22Rv1 (cell line): ENCODE data around the gene FBXO11.

Source experiments
- H3K27ac ChIP-seq: fragments of 450-650 bp; 2 replicates; pipeline ENCODE4 v1.5.1; 2017
- ZFX ChIP-seq: fragments of 450-650 bp; IDR thresholded peaks from 2 replicates; pipeline ENCODE4 v1.6.1; 2017; ENCODE audit warnings: antibody characterized with exemption, borderline replicate concordance
- TF ChIP-seq, protein P1 (sequence below): fragments of 450-650 bp; IDR thresholded peaks from 2 replicates; pipeline ENCODE4 v1.5.1; 2017; ENCODE audit warnings: mild to moderate bottlenecking

FBXO11 gene

DNA sequence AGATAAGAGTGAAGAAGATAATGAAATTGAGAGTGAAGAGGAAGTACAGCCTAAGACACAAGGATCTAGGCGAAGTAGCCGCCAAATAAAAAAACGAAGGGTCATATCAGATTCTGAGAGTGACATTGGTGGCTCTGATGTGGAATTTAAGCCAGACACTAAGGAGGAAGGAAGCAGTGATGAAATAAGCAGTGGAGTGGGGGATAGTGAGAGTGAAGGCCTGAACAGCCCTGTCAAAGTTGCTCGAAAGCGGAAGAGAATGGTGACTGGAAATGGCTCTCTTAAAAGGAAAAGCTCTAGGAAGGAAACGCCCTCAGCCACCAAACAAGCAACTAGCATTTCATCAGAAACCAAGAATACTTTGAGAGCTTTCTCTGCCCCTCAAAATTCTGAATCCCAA, 107.7 kb downstream of the FBXO11 start:
- TF ChIP-seq ZFX = no peak
- no peak overlapping the region for H3K27ac ChIP-seq

DNA sequence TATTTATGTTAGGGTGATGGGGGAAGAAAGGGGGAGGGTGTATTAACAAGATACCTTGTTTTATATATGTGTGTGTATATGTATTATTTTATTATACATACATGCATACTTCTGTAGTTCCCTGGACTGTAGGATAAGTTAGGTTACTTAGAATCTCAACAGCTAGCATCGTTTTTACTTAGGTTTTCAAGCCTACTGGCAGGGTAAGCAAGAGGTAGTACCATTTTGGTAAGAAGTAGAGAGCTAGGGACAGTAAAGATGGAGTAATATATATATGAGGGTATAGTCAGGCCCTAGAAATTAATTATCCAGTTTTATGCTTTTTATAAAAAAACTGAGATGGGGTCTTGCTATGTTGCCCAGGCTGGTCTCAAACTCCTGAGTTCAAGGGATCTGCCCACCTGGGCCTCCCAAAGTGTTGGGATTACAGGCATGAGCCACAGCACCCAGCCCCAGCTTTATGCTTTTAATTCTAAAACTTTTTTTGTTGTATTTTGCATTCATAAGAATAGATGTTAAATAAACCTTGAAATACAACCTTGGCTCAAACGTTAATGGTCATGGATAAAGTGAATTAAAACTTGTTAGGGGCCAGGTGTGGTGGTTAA, 110.1 kb downstream of the FBXO11 start:
- TF ChIP-seq ZFX = no peak
- TF ChIP-seq, protein P1, sequence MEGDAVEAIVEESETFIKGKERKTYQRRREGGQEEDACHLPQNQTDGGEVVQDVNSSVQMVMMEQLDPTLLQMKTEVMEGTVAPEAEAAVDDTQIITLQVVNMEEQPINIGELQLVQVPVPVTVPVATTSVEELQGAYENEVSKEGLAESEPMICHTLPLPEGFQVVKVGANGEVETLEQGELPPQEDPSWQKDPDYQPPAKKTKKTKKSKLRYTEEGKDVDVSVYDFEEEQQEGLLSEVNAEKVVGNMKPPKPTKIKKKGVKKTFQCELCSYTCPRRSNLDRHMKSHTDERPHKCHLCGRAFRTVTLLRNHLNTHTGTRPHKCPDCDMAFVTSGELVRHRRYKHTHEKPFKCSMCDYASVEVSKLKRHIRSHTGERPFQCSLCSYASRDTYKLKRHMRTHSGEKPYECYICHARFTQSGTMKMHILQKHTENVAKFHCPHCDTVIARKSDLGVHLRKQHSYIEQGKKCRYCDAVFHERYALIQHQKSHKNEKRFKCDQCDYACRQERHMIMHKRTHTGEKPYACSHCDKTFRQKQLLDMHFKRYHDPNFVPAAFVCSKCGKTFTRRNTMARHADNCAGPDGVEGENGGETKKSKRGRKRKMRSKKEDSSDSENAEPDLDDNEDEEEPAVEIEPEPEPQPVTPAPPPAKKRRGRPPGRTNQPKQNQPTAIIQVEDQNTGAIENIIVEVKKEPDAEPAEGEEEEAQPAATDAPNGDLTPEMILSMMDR = no peak
- no peak overlapping the region for H3K27ac ChIP-seq

DNA sequence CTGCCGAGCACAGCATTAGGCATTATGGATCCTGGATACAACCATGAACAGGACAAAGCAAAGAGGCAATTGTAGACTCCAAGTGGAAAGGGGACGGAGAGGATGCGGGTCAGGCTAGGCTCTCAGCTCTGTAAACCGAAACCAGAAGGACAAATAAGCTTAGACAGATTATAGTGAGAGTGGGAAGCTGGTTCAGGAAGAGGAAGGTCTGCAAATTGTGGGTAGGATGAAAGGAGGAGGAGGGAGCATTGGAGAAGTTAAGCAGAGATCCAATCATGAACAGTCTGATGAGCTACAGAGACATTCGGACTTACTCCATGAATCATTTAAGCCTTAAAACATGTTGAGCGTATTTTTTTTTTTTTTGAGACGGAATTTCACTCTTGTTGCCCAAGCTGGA, 120.3 kb downstream of the FBXO11 start:
- no peak overlapping the region for H3K27ac ChIP-seq
- TF ChIP-seq, protein P1 = no peak
- no peak for TF ChIP-seq ZFX

DNA sequence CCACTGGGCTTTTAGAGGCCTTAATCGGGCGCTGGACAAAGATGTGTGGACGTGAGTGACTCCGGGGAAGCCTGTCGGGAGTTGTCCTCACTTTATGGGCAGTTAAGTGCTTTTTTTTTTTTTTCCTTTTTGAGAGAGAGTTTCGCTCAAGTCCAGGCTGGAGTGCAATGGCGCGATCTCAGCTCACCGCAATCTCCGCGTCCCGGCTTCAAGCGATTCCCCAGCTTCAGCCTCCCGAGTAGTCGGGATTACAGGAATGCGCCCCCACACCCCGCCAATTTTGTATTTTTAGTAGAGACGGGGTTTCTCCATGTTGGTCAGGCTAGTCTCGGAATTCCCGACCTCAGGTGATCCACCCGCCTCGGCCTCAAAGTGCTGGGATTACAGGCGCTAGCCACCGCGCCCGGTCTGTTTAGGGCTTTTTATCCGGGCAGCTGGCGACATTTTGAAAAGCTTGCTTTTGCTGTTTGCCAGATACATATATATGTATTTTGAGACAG, 121.9 kb downstream of the FBXO11 start:
- TF ChIP-seq, protein P1 = no peak
- no peak for TF ChIP-seq ZFX

DNA sequence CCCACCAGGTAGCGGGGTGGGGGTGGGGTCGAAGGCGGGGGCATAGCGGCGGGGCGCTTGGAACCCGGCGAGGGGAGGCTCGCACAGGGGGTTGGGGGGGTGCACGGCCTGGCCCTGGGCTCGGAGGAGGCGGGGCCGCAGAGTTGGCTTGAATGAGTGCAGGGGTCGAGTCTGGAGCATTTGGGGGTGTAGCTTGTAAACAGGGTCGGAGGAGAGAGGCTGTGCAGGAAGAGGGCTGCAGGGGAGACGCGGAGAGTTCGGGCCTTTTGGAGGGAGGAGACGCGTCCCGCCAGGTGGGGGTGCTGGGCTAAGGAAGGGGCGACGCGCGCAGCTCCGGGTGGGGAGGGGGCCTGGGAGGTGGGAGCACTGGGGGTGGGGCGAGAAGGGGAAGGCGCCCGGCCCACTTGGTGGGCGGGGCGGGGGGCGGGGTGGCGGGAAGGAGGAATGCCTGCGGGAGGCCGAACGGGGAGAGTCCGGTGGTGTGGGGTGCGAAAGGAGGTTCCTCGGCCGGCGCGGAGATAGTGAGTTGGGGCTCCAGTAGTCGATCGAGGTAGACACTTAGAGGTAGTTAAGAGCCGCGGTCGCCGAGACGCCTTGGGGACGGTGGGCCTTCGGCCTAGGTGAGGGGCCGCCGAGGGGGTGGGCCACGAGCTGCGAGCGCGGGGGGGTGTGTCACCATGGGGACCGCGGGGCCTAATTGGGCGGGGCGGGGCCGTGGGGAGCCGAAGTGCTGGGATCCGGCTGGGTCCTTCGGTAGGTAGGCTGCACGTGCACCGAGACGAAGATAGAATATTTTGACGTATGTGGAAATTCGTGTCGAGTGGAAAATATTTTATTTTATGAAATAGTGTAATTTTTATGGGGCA, 122.6 kb downstream of the FBXO11 start:
- H3K27ac ChIP-seq = peak overlapping the region; percentile 80
- no peak for TF ChIP-seq ZFX
- TF ChIP-seq, protein P1 = no peak

More for the DNA sequence above, 121.9 kb downstream of the FBXO11 start:
- no peak overlapping the region for H3K27ac ChIP-seq

DNA sequence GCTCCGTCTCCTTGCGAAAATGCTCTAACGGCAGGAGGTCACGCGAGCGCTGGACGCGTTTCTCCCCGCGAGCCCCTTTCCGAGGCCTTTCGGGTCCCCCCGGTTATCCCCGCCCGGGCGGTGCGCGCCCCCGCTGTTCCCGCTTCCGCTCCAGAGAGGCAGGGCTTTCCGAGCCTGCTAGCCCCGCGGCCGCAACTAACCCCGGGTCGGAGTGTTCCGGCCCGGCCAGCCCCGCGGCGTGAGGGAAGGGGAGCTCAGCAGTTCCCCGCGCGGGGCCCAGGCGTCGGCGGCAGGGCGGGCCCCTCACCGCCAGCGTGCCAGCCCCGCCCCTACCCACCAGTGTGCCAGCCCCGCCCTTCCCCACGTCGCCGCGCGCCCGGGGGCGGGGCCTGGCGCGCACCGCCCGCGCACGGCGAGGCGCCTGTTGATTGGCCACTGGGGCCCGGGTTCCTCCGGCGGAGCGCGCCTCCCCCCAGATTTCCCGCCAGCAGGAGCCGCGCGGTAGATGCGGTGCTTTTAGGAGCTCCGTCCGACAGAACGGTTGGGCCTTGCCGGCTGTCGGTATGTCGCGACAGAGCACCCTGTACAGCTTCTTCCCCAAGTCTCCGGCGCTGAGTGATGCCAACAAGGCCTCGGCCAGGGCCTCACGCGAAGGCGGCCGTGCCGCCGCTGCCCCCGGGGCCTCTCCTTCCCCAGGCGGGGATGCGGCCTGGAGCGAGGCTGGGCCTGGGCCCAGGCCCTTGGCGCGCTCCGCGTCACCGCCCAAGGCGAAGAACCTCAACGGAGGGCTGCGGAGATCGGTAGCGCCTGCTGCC, 123.4 kb downstream of the FBXO11 start, which contains the start of gene MSH6:
TSS of gene MSH6 (plus strand) at position 475 of the 815 bp plus-strand sequence. CDS start at position 564, 89 bp downstream.
- TF ChIP-seq ZFX = no peak
- TF ChIP-seq, protein P1 = no peak
- H3K27ac ChIP-seq = peak within 1 kb of the TSS; percentile 80

DNA sequence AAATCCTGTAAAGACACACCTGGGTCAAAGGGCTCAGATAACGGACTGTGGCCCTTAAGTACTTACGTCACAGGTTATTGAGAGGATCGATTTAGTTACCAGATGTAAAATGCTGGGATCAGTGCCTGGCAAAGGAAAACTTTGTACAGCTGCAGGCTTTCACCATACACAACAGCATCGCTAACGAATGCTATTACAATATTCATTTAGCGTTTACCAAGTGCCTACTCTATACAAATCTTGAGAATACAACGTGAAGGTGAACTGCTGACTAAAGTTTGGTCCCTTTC, 124.0 kb downstream of the FBXO11 start:
- peak overlapping the region; percentile 80; the same call in 1 of the 2 replicates for H3K27ac ChIP-seq

More for the DNA sequence above, 124.0 kb downstream of the FBXO11 start:
- TF ChIP-seq ZFX = no peak
